Spleen (tissue), 7 donors: ENCODE results near the gene TRIAP1.

Experiments
- POLR2A ChIP-seq, 3 donors: fragments of 450-650 bp; IDR thresholded peaks; one replicate each; pipeline ENCODE4 v1.5.1; 2017; ENCODE audit warnings: antibody characterized with exemption in 3 of 3, mild to moderate bottlenecking in 1 of 3
- POLR2AphosphoS5 ChIP-seq, 3 donors: sonication (generic); formaldehyde crosslinking; IDR thresholded peaks; one replicate each; pipeline ENCODE4 v1.5.1; 2017; ENCODE audit warnings: antibody characterized with exemption in 3 of 3
- TF ChIP-seq, protein P1 (sequence below), 11 experiments: fragments of 200-600 bp in 7 of 11; fragments of 450-650 bp in 4 of 11; sonication (generic) in 4 of 11; IDR thresholded peaks in 8 of 11; conservative IDR thresholded peaks in 3 of 11; 1 replicate in 7 of 11; 2 replicates in 4 of 11; pipeline versions ENCODE4 v1.4.0 to v1.8.0; 2016 to 2021; ENCODE audit warnings: antibody characterized with exemption in 11 of 11, inconsistent platforms in 4 of 11, mild to moderate bottlenecking in 1 of 11
- donor health status: DM: no; HTN: no; CAD: no; lungs with moderate emphysema.
- donor health status: DM: no; HTN: no; CAD: no.
- donor health status: DM: no; HTN: no; CAD: no.

- TF ChIP-seq POLR2A (IDR thresholded peaks at IDR 0.05) (no peak), POLR2AphosphoS5 (IDR thresholded peaks at IDR 0.05) (no peak)
- TF ChIP-seq, protein P1, sequence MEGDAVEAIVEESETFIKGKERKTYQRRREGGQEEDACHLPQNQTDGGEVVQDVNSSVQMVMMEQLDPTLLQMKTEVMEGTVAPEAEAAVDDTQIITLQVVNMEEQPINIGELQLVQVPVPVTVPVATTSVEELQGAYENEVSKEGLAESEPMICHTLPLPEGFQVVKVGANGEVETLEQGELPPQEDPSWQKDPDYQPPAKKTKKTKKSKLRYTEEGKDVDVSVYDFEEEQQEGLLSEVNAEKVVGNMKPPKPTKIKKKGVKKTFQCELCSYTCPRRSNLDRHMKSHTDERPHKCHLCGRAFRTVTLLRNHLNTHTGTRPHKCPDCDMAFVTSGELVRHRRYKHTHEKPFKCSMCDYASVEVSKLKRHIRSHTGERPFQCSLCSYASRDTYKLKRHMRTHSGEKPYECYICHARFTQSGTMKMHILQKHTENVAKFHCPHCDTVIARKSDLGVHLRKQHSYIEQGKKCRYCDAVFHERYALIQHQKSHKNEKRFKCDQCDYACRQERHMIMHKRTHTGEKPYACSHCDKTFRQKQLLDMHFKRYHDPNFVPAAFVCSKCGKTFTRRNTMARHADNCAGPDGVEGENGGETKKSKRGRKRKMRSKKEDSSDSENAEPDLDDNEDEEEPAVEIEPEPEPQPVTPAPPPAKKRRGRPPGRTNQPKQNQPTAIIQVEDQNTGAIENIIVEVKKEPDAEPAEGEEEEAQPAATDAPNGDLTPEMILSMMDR (IDR thresholded peaks at IDR 0.05 in 8 of 11, conservative IDR thresholded peaks at IDR 0.05 in 3 of 11): peak in 10 of 11 experiments; percentile 34 to 84 (median 58)
Measured at GRCh38 chr12:120439646-120440247, 6.4 kb downstream of the TRIAP1 start.
